ENCODE data around the gene RPS6KA4. TPM values are rescaled to one million over a fixed set of nuclear protein-coding genes. Genes with fewer than 3 reads are reported as not detected.
"Not testable (repeated sequence)": the region's sequence is repeated elsewhere in the genome, so short reads cannot be mapped to it uniquely, and the experiment has no call there.

RPS6KA4 gene
- polyA plus RNA-seq, 10 donors, result 9.7 to 15.8 (median 12.3) TPM

DNA sequence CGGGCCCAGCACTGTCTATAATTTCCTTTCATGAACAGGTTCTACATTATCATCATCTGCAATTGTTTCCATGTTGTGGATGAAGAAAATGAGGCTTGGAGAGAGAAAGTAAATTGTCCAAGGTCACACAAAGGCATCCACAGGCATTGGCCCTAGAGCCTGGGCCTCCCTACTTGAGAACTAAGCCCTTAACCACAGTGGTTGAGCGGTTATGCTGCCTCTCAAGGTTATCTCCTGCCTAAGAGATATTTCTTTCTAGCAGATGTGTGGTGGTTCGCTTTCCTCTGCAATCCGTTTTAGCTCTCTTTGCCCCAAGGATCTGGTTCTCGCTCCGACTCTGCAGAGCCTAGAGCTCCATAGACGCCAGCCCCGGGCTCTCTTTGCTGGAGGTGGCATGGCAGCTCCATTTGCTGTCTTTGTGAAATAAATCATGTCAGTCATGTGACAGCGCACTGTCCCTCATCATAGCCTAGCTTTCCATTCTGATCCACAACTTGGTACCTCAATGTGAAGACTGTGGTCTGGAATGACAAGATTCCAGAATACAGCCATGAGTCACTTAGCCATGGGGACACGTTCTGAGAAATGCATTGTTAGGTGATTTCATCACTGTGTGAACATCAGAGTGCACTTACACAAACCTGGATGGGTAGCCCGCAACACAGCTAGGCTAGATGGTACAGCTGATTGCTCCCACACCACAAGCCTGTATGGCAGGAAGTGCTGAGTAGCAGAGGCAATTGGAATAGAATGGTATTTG is 27.2 kb downstream of the RPS6KA4 start:
- DNase-seq, result no peak

DNA sequence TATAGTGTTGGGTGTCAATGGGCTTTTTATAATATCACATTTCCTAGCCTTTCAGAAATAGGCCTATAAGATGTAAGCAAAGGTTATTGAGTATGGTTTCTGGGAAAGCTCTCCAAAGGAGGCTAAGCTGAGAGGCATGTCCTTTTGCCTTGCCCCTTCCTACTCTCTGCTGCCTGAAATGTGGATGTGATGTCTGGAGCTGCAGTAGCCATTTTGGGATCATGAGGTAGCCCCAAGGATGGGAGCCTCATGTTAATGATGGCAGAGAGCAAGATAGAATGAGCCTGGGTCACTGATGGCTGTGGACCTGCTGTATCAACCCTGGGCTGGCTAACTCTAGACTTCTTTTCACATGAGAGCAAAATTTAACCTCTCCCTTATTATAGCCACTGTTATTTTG is 29.0 kb downstream of the RPS6KA4 start:
- no peak for DNase-seq

- DNase-seq, result no peak
Measured at GRCh38 chr11:64388894-64389293, 29.9 kb downstream of the RPS6KA4 start.

DNA sequence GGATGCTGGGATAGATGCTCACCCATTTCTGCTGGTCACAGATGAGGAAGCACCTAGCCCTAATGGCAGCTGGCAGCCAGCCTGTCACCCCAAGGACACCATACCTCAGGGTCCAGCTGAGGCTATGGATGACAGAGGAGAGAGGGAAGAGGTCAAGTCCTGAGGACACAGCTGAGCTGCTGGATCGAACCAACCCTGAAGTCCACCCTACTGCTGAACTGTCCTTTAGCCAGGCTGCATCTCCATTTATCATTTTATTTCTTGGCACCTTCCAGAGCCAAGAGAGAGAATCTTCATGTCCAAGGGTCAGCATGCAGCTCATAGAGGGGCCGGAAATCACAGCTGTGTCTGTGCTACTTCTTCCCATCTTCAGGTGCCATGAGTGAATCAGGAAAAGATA is 30.9 kb downstream of the RPS6KA4 start:
- no peak for DNase-seq

DNA sequence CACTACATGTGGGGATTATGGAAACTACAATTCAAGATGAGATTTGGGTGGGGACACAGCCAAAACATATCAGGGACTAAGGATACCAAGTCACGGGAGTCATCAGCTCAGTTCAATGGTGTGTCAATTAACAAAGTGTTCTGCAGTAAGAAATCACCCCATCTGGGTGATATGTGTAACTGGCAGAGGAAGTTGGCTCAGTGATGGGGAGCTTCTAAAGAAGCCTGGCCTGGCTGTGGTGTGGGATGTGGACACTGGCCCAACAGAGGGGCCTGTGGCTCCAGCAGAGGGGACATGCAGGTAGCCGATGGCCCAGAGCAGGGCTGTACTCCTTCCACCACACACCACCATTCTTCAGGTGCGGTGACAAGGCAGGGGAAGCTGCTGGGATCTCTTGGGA is 31.6 kb downstream of the RPS6KA4 start:
- no peak for DNase-seq

DNA sequence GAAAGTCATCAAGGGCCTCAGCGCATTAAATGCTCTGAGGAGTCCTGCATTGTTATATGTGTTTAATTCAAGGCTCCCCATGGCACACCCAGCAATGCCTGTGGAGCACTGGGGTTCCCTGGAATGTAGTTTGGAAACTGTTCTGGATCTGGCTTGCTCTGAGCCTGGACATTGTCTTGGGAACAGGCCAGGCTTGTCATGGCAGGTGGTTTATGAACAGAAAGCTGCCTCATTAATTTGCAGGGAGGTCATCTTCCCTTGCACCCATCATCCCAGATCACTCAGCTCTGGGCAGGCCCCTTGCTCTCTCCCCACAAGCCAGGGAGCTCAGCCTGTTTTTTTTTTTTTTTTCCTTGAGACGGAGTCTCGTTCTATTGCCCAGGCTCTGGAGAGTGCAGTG is 32.9 kb downstream of the RPS6KA4 start:
- DNase-seq, result no peak

DNA sequence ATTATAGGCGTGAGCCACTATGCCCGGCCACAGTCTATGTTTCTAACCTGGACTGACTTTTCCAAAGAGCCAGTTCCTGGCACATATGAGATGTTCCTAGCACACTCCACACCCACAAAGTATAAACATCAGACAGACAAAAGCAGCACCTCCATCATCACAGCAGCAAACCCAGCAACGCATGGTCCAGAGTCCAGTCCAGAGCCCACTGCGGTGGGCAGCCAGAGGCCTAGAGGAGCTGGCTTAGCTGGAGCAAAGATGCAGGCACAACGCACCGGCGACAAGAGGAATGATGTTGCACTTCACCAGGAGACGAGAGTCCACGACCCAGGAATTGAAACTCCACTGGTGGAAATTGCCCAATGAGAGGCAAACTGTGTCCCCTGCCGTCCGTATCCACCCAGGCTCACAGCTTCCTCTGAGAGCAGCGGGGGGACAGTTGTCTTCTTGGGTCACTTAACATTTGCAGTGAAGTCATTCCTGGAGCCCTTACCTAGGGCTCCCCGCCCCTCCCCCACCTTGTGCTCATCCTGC is 36.6 kb downstream of the RPS6KA4 start:
- DNase-seq, result no peak

DNA sequence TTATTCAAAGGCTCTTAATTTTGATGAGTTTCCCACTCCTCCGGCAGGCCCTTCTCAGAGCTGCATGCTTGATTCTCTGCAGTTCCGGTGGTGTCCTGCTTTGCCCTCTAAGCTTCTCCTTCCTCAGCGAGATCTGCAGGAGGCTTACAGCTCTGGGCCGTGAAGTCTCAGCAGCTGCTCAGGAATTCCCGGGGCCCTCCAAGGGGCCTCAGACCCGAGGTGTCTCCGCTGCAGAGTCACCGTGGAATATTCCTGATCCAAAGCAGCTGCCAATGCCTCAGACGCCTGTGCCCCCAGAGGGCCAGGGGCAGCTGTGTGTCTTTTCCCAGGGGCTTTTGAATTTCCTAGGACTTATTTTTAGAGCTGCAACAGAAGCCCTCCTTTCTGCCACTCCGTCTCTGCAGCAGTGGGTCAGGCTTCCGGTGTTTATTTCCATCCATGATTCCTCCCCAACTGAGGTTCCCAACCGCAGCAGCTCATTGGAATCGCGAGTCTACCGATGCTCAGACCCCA is 37.2 kb downstream of the RPS6KA4 start:
- peak; percentile 43 to 71 (median 51) for DNase-seq

- DNase-seq, result no peak
Measured at GRCh38 chr11:64400102-64400501, 41.1 kb downstream of the RPS6KA4 start.

DNA sequence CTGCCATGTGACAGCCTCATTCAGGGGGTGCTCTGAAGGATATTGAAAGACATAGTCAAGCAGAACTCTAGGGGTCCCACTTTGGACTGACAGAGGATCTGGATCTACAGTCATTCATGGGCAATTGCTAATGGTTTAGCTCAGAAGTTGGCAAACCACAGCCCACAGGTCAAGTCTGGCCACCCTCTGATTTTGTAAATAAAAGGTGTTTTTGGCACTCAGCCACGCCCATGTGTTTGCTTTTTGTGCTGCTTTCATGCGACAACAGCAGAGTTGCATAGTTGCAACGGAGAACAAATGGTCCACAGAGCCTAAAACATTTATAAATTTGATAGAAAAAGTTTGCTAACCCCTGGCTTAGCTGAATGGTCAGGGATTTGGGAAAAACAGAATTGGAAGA is 41.7 kb downstream of the RPS6KA4 start:
- DNase-seq, result no peak

DNA sequence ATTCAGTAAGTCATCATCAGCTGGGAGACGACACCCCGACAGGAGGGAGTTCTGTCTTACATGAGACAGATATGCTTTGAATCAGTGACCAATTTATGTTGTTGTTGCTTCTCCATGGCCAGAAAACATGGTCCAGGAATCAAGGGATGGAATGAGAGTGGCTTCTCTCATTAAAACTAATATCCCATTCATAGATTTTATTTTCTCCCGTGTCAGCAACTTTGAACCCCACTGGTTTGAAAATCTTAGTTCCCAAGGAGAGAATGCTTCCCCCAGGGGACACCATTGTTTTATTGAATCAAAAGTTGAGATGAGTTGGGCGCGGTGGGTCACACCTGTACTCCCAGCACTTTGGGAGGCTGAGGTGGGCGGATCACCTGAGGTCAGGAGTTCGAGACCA is 42.8 kb downstream of the RPS6KA4 start:
- no peak for DNase-seq

- DNase-seq, result no peak
Measured at GRCh38 chr11:64403106-64403505, 44.1 kb downstream of the RPS6KA4 start.

DNA sequence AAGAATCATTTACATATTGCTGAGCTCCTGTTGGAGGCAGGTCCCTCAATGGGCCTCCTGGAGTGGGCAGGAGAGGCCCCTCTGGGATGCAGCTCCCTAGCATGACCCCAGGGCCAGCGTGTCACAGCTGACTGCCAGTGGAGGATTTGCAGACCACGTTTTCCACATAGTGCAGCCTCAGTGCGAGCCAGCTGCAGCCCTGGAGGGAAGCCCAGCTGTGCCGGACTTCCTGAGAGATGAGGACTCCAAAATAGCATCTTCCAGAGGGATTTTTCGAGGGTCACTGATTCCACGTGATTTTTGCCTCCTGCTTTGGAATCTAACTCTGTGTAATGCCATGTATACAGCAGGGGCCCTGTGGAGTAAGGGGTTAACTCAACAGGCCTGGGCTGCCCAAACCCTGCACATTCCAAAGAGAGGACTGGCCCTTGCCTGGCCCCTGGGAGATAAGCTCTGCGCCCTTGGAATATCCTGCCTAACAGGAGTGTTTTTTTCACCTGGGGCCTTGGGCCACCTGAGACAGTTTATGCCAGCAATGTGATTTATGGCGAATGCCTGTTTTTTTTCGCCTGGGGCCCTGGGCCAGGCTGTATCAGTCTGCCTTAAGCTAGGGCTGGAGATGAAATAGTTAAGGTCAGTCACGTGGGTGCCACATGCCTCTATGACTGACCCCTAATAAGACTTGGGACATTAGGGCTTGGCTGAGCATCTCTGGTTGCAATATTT is 47.4 kb downstream of the RPS6KA4 start:
- DNase-seq, result peak; percentile 42 to 89 (median 61)

DNA sequence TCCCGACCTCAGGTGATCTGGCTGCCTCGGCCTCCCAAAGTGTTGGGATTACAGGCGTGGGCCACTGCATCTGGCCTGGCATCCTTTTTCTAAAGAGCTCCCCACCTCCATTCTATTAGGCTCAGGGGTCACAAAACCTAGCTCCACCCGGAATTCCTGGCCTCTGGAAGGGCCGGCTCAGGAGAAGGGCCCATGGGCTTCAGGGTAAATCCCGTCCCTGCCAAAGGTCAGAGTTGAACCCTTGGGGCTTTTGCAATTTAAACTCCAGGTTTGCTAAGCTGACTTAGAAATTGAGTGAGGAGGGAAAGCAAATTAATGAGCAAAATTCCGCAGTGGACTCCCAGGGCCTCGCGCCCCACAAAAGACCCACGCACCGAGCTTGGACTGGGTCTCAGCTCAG is 48.3 kb downstream of the RPS6KA4 start:
- no peak for DNase-seq

DNA sequence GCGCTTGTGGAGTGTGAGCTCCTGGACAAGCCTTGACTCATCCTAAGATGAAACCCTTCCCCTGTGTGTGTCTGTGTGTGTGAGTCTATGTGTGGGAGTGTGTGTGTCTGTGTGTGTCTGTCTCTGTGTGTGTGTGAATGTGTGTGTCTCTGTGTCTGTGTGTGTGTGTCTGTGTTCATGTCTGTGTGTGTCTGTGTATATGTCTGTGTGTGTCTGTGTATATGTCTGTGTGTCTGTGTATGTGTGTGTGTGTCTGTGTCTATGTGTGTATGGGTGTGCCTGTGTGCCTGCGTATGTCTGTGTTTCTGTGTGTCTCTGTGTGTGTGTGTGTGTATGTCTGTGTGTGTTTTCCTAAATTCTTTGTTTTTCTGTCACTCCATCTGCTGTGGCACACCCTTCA is 48.7 kb downstream of the RPS6KA4 start:
- no peak for DNase-seq

DNA sequence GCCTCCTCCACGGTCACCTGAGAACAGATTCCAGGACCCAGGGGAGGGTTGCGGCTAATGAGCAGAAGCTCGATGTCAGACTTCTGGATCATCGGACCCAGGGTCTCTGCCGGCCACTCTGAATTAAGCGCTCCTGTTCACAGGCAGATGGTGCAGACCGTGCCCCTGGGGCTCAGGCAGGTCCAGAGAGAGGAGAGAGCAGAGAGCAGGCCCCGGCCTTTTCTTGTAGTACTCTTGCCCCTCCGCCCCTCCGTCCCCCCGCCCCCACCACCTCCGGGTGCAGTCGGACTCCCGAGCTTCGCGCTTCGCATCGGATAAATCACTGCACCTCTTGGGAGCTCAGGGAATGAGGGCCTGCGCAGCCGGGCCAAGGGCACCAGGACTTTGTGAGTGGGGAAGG is 50.3 kb downstream of the RPS6KA4 start:
- DNase-seq, result no peak

DNA sequence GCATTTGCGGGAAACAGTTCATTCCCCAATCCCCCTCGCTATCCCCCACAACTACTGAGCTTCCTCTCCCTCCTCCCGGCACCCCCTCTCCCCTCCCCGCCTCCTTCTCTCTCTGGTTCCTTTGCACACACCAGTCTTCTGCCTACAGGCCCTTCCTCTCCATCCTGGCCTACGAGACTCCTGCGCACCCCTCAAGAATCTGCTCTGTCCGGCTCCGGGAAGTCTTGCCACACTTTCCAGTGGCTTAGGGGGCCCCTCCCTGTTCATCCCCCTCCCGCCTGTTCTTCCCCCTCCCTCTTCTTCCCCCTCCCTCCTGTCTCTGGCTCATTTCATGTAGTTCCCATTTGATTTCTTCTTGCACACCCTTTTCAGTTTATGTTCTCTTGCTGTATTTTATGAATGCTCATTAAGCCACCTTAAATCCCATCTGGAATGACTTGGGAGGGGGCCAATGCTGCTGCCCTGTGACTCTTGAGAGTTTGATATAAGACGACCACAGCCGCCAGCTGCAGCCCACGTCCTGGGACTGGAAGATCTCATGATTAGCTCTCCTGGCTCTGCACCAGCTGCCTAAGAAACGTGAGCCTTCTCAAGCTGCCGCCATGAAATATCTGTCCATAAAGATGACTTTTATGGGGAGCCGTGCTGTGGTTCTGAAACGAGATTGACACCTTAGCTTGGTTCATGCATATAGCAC is 50.9 kb downstream of the RPS6KA4 start:
- DNase-seq, result peak; percentile 30 to 56 (median 39)

DNA sequence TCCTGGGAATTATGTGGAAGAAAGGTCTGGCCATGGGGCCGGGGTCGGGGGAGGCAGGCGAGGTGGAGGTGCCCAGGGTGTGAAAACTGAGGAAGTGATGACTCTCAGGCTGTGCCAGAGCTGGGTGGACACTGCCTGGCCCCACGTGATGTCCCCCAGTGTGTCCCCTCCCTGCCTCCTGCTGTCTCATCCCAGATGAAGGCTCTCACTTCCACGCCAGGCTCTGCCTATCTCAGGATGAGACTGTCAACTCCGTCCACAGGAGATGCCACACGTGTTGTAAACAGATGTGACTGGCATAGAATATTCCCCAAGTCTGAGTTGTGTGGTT is 51.4 kb downstream of the RPS6KA4 start:
- no peak for DNase-seq

DNA sequence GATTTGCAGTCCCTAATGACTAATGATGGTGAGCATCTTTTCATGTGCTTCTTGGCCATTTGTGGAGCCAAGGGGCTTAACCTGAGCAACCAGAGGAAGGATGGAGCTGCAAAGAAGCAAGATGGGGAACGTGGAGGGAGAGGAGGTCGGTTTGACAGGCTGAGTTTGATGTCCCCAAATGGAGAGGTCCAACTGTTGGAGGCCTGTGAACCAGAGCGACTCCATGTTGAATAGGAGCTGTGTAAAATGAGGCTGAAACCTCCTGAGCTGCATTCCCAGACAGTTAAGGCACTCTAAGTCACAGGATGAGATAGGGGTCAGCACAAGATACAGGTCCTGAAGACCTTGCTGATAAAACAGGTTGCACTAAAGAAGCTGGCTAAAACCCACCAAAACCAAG is 54.5 kb downstream of the RPS6KA4 start:
- DNase-seq, result no peak

GRCh38 chr11:64415286-64415685 is 56.3 kb downstream of the RPS6KA4 start:
- DNase-seq, result no peak

GRCh38 chr11:64415996-64416728 is 57.2 kb downstream of the RPS6KA4 start:
- no peak for DNase-seq

DNA sequence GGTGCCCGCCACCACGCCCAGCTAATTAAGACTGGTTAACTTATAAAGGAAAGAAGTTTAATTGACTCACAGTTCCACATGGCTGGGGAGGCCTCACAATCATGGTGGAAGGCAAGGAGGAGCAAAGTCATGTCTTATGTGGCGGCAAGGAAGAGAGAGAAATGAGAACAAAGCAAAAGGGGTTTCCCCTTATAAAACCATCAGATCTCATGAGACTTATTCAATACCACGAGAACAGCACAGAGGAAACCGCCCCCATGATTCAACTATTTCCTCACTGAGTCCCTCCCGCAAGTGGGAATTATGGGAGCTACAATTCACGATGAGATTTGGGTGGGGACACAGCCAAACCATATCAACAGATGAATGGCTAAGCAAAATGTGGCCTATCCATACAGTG is 59.3 kb downstream of the RPS6KA4 start:
- not testable (repeated sequence) for DNase-seq

Measured in muscle of back (tissue), 11 donors.